Spinal cord (tissue), 10 donors: Measurements from ENCODE around the gene CCT6A. TPM values are rescaled to one million over a fixed set of nuclear protein-coding genes. Genes with fewer than 3 reads are reported as not detected.
"Not testable (repeated sequence)": the region's sequence is repeated elsewhere in the genome, so short reads cannot be mapped to it uniquely, and the experiment has no call there.

Source experiments
- DNase-seq, 6 donors: peaks; one replicate each; pipeline versions ENCODE4 v3.0.0 to v3.0.0-alpha.2; 2013 to 2015; ENCODE audit warnings: low spot score in 6 of 6, low read depth in 4 of 6
- H3K27ac ChIP-seq: one replicate; pipeline ENCODE4 v1.5.1; 2013; ENCODE audit warnings: low read depth, low read length, control low read depth
- H3K27me3 ChIP-seq: one replicate; pipeline ENCODE4 v1.6.1; 2013; ENCODE audit warnings: low read length; ENCODE audit not compliant: control insufficient read depth, insufficient read depth
- H3K36me3 ChIP-seq: one replicate; pipeline ENCODE4 v1.6.1; 2013; ENCODE audit warnings: low read length; ENCODE audit not compliant: control insufficient read depth, insufficient read depth
- H3K4me1 ChIP-seq: one replicate; pipeline ENCODE4 v1.6.1; 2013; ENCODE audit warnings: low read length; ENCODE audit not compliant: control insufficient read depth, insufficient read depth
- H3K4me3 ChIP-seq: one replicate; pipeline ENCODE4 v1.5.1; 2013; ENCODE audit warnings: low read depth, low read length, control low read depth
- H3K9me3 ChIP-seq: one replicate; pipeline ENCODE4 v1.6.1; 2013; ENCODE audit warnings: low read length; ENCODE audit not compliant: control insufficient read depth, insufficient read depth
- WGBS: methylation state at CpG from one replicate; pipeline ENCODE4 v1.1.5; 2013; ENCODE audit warnings: missing lambda C conversion rate; ENCODE audit not compliant: insufficient coverage; 5-methylcytosine and 5-hydroxymethylcytosine counted together
- polyA plus RNA-seq, 2 donors: library from polyadenylated mRNA; unstranded; fragments of 120-200 nt; gene quantifications; one replicate each; pipeline ENCODE4 v1.2.1, GENCODE V29; 2013; ENCODE audit not compliant: insufficient read length in 2 of 2
- total RNA-seq, 2 donors: library from RNA; depleted of rRNA in 1 of 2; stranded (reverse); fragments of 120-200 nt in 1 of 2; fragments of >200 nt in 1 of 2; gene quantifications; one replicate each; pipeline versions ENCODE4 v1.2.3 to v1.2.4, GENCODE V29; 2013 to 2014
- donor health status: healthy.

CCT6A gene
- total and polyA plus RNA-seq, 4 donors, result 118 to 193 (median 152) TPM

- Histone ChIP-seq H3K27ac (no peak overlapping the region), H3K27me3 (no peaks in the 10 kb centered on the region), H3K36me3 (peaks cover 50% of the 10 kb centered on the region), H3K4me1 (no peaks in the 10 kb centered on the region), H3K9me3 (no peaks in the 10 kb centered on the region), H3K4me3 (no peak overlapping the region)
- 100% methylated on average over 1 of the region's 2 CpGs for WGBS
- no peak for DNase-seq
These were observed 25.0 kb upstream of the CCT6A start for GRCh38 chr7:56026538-56026937.

- Histone ChIP-seq H3K27ac (no peak overlapping the region), H3K9me3 (no peaks in the 10 kb centered on the region), H3K27me3 (no peaks in the 10 kb centered on the region), H3K4me3 (no peak overlapping the region), H3K36me3 (peaks cover 41% of the 10 kb centered on the region), H3K4me1 (peaks cover 8% of the 10 kb centered on the region)
- 100% methylated on average over 5 of the region's 9 CpGs for WGBS
- DNase-seq, result no peak
These were observed 22.5 kb upstream of the CCT6A start for GRCh38 chr7:56028942-56029630.

GRCh38 chr7:56030340-56030739 lies 21.2 kb upstream of the CCT6A start:
- Histone ChIP-seq H3K36me3 (peaks cover 36% of the 10 kb centered on the region), H3K9me3 (no peaks in the 10 kb centered on the region), H3K27me3 (no peaks in the 10 kb centered on the region), H3K27ac (no peak overlapping the region), H3K4me3 (no peak overlapping the region), H3K4me1 (peaks cover 14% of the 10 kb centered on the region)
- 97% methylated on average over 6 of the region's 8 CpGs for WGBS
- no peak for DNase-seq

GRCh38 chr7:56031556-56031955 lies 20.0 kb upstream of the CCT6A start:
- not testable (repeated sequence) for H3K27me3 ChIP-seq, H3K4me3 ChIP-seq, H3K27ac ChIP-seq, H3K9me3 ChIP-seq, DNase-seq
- Histone ChIP-seq H3K4me1 (peaks cover 14% of the 10 kb centered on the region), H3K36me3 (peaks cover 32% of the 10 kb centered on the region)
- WGBS, result 82% methylated on average over 5 of the region's 8 CpGs

GRCh38 chr7:56032578-56032977 lies 19.0 kb upstream of the CCT6A start:
- not testable (repeated sequence) for DNase-seq, H3K9me3 ChIP-seq, H3K27me3 ChIP-seq, H3K4me3 ChIP-seq, H3K27ac ChIP-seq
- 98% methylated on average over 6 of the region's 7 CpGs for WGBS
- H3K36me3 ChIP-seq, result peaks cover 25% of the 10 kb centered on the region
- H3K4me1 ChIP-seq, result peaks cover 14% of the 10 kb centered on the region

- H3K27ac ChIP-seq, result peak overlapping the region; percentile 57
- peaks cover 14% of the 10 kb centered on the region for H3K4me1 ChIP-seq
- DNase-seq, result peak in 4 of 6 donors; percentile 33 to 89 (median 72)
- WGBS, result 2% methylated on average over 27 of the region's 27 CpGs
- peak overlapping the region; percentile 71 for H3K4me3 ChIP-seq
- no peaks in the 10 kb centered on the region for H3K9me3 ChIP-seq
- H3K27me3 ChIP-seq, result no peaks in the 10 kb centered on the region
- H3K36me3 ChIP-seq, result peaks cover 21% of the 10 kb centered on the region
These were observed 17.7 kb upstream of the CCT6A start for GRCh38 chr7:56033671-56034432.

- Histone ChIP-seq H3K4me3 (no peak overlapping the region), H3K27ac (no peak overlapping the region), H3K27me3 (no peaks in the 10 kb centered on the region), H3K36me3 (peaks cover 14% of the 10 kb centered on the region), H3K9me3 (no peaks in the 10 kb centered on the region), H3K4me1 (no peaks in the 10 kb centered on the region)
- 88% methylated on average over 3 of the region's 3 CpGs for WGBS
- DNase-seq, result no peak
These were observed 10.8 kb upstream of the CCT6A start for GRCh38 chr7:56040730-56041129.

GRCh38 chr7:56045758-56046157 lies 5.8 kb upstream of the CCT6A start:
- H3K27ac ChIP-seq, result not testable (repeated sequence)
- WGBS, result no CpG with 5 or more reads among the region's 2 CpGs

GRCh38 chr7:56046721-56047445 lies 4.7 kb upstream of the CCT6A start:
- Histone ChIP-seq H3K27me3 (no peaks in the 10 kb centered on the region), H3K36me3 (peaks cover 9% of the 10 kb centered on the region), H3K4me3 (no peak overlapping the region), H3K27ac (peak overlapping the region; percentile 16), H3K9me3 (no peaks in the 10 kb centered on the region), H3K4me1 (peaks cover 8% of the 10 kb centered on the region)
- DNase-seq, result peak in 1 of 6 donors; percentile 22
- 43% methylated on average over 1 of the region's 5 CpGs for WGBS

More at GRCh38 chr7:56045758-56046157, 5.8 kb upstream of the CCT6A start:
- not testable (repeated sequence) for H3K9me3 ChIP-seq, H3K27me3 ChIP-seq, H3K4me1 ChIP-seq, DNase-seq, H3K4me3 ChIP-seq
- peaks cover 14% of the 10 kb centered on the region for H3K36me3 ChIP-seq
